Cardiac septum (tissue), 1 donor: ENCODE measurements around the gene AFF3. TPM values are rescaled to one million over a fixed set of nuclear protein-coding genes. Genes with fewer than 3 reads are reported as not detected.

ENCODE experiments used
- DNase-seq: peaks from one replicate; pipeline ENCODE4 v3.0.0-alpha.2; 2020; ENCODE audit warnings: low spot score
- intact Hi-C: fragments of 100-400 bp; cut with DNase I; formaldehyde crosslinking; loops from one replicate; pipeline ENCODE4 v1.14.0; 2022
- total RNA-seq: library from RNA; stranded (reverse); fragmentation: NEBNext Ultra II Directional; extraction: Animal tissue kit (Norgen Biotek cat#: 25700); gene quantifications from one replicate; pipeline ENCODE4 v1.2.1, GENCODE V29; 2021
- donor health status: DM: no; HTN: no; CAD: no.

AFF3 gene
- total RNA-seq, 1 donor from 2014 or later: 6.7 TPM

GRCh38 chr2:100033976-100034375, 108.4 kb downstream of the AFF3 start:
- no peak for DNase-seq
- intact Hi-C loops: no loop called here

GRCh38 chr2:100031604-100032003, 110.8 kb downstream of the AFF3 start:
- DNase-seq: no peak
- intact Hi-C loops: no loop called here

GRCh38 chr2:100029460-100029859, 112.9 kb downstream of the AFF3 start:
- no peak for DNase-seq
- intact Hi-C loops: no loop called here

GRCh38 chr2:100021791-100022340, 120.5 kb downstream of the AFF3 start:
- intact Hi-C loops: no loop called here

GRCh38 chr2:100019499-100019898, 122.9 kb downstream of the AFF3 start:
- intact Hi-C loops: no loop called here
- DNase-seq: no peak

More at GRCh38 chr2:100021791-100022340, 120.5 kb downstream of the AFF3 start:
- DNase-seq: no peak

GRCh38 chr2:100018341-100019193, 123.8 kb downstream of the AFF3 start:
- DNase-seq: no peak
- intact Hi-C loops: no loop called here

GRCh38 chr2:100017633-100018032, 124.8 kb downstream of the AFF3 start:
- no peak for DNase-seq
- intact Hi-C loops: no loop called here

GRCh38 chr2:100016756-100017155, 125.6 kb downstream of the AFF3 start:
- DNase-seq: no peak
- intact Hi-C loops: no loop called here

GRCh38 chr2:100015849-100016248, 126.5 kb downstream of the AFF3 start:
- intact Hi-C loops: no loop called here
- DNase-seq: no peak

GRCh38 chr2:100013892-100014677, 128.3 kb downstream of the AFF3 start:
- DNase-seq: peak; percentile 79
- intact Hi-C loops: loop anchor here (5.0 kb wide), 1 partner anchor 58 kb away; no protein-coding TSS in a partner anchor

- DNase-seq: no peak
- intact Hi-C loops: loop anchor here (5.0 kb wide), 1 partner anchor 60 kb away; no protein-coding TSS in a partner anchor
These were observed 129.8 kb downstream of the AFF3 start for GRCh38 chr2:100012561-100012960.

GRCh38 chr2:100011272-100011731, 131.1 kb downstream of the AFF3 start:
- intact Hi-C loops: loop anchor here (5.0 kb wide), 1 partner anchor 61 kb away; no protein-coding TSS in a partner anchor

GRCh38 chr2:100010606-100011005, 131.8 kb downstream of the AFF3 start:
- no peak for DNase-seq
- intact Hi-C loops: loop anchor here (5.0 kb wide), 1 partner anchor 62 kb away; no protein-coding TSS in a partner anchor

More at GRCh38 chr2:100011272-100011731, 131.1 kb downstream of the AFF3 start:
- DNase-seq: no peak

GRCh38 chr2:100009743-100010142, 132.6 kb downstream of the AFF3 start:
- DNase-seq: no peak
- intact Hi-C loops: loop anchor here (5.0 kb wide), 1 partner anchor 63 kb away; no protein-coding TSS in a partner anchor

- intact Hi-C loops: no loop called here
- DNase-seq: no peak
These were observed 133.4 kb downstream of the AFF3 start for GRCh38 chr2:100008956-100009355.

- intact Hi-C loops: no loop called here
- no peak for DNase-seq
These were observed 135.9 kb downstream of the AFF3 start for GRCh38 chr2:100006516-100006915.

GRCh38 chr2:100004959-100005387, 137.4 kb downstream of the AFF3 start:
- no peak for DNase-seq

GRCh38 chr2:100004348-100004884, 138.0 kb downstream of the AFF3 start:
- no peak for DNase-seq
- intact Hi-C loops: no loop called here

More at GRCh38 chr2:100004959-100005387, 137.4 kb downstream of the AFF3 start:
- intact Hi-C loops: no loop called here

GRCh38 chr2:100002059-100002458, 140.3 kb downstream of the AFF3 start:
- DNase-seq: no peak
- intact Hi-C loops: no loop called here
